Brain microvascular endothelial cell (primary cell): ENCODE measurements around the gene SERPINA4.

ENCODE experiments used
- DNase-seq: peaks from one replicate; pipeline ENCODE4 v3.0.0-alpha.2; 2020
- H3K27ac ChIP-seq: fragments of 250-450 bp; sonication (Bioruptor Pico); 2 replicates; pipeline ENCODE4 v1.5.1; 2020; ENCODE audit warnings: mild to moderate bottlenecking, moderate library complexity
- H3K27me3 ChIP-seq: fragments of 250-450 bp; sonication (Bioruptor Pico); replicated peaks from 2 replicates; pipeline ENCODE4 v1.5.1; 2020; ENCODE audit warnings: mild to moderate bottlenecking
- H3K36me3 ChIP-seq: fragments of 250-450 bp; sonication (Bioruptor Pico); replicated peaks from 2 replicates; pipeline ENCODE4 v1.5.1; 2020; ENCODE audit warnings: mild to moderate bottlenecking
- H3K4me3 ChIP-seq: 2 replicates; pipeline ENCODE4 v1.5.1; 2011; ENCODE audit warnings: low read depth, mild to moderate bottlenecking, control low read depth, low read length, moderate library complexity
- CTCF ChIP-seq: IDR thresholded peaks from 2 replicates; pipeline ENCODE4 v1.5.1; 2011; ENCODE audit warnings: low read depth, mild to moderate bottlenecking, moderate library complexity, low read length, control low read depth, inconsistent platforms; ENCODE audit errors: missing control alignments
- in situ Hi-C: cut with HindIII; loops from 2 replicates; pipeline ENCODE4 v1.10.0; 2017; ENCODE audit warnings: low sequenced_read_pairs, low pct_ligation_motif_present

Gene SERPINA4

GRCh38 chr14:94584591-94585280 lies 23.5 kb downstream of the SERPINA4 start:
- H3K4me3 ChIP-seq, result no peak overlapping the region
- in situ Hi-C loops, result no loop called here
- DNase-seq, result no peak

GRCh38 chr14:94586635-94587034 lies 25.4 kb downstream of the SERPINA4 start:
- DNase-seq, result no peak
- Histone ChIP-seq H3K27ac (no peak overlapping the region), H3K36me3 (no peaks in the 10 kb centered on the region), H3K27me3 (no peaks in the 10 kb centered on the region), H3K4me3 (no peak overlapping the region)
- in situ Hi-C loops, result no loop called here
- no peak for TF ChIP-seq CTCF

More at GRCh38 chr14:94584591-94585280, 23.5 kb downstream of the SERPINA4 start:
- no peaks in the 10 kb centered on the region for H3K36me3 ChIP-seq
- H3K27ac ChIP-seq, result no peak overlapping the region
- no peaks in the 10 kb centered on the region for H3K27me3 ChIP-seq
- TF ChIP-seq CTCF, result no peak

- H3K36me3 ChIP-seq, result no peaks in the 10 kb centered on the region
- no peak for DNase-seq
- in situ Hi-C loops, result no loop called here
- H3K27me3 ChIP-seq, result no peaks in the 10 kb centered on the region
- H3K4me3 ChIP-seq, result no peak overlapping the region
- H3K27ac ChIP-seq, result no peak overlapping the region
- no peak for TF ChIP-seq CTCF
Measured at GRCh38 chr14:94588311-94588710, 27.1 kb downstream of the SERPINA4 start.

- Histone ChIP-seq H3K36me3 (no peaks in the 10 kb centered on the region), H3K4me3 (no peak overlapping the region), H3K27me3 (no peaks in the 10 kb centered on the region), H3K27ac (no peak overlapping the region)
- DNase-seq, result no peak
- in situ Hi-C loops, result no loop called here
- TF ChIP-seq CTCF, result no peak
Measured at GRCh38 chr14:94591073-94591472, 29.8 kb downstream of the SERPINA4 start.

- no peak overlapping the region for H3K4me3 ChIP-seq
- no peak overlapping the region for H3K27ac ChIP-seq
- H3K36me3 ChIP-seq, result no peaks in the 10 kb centered on the region
- DNase-seq, result no peak
- in situ Hi-C loops, result no loop called here
- TF ChIP-seq CTCF, result peak; percentile 5
- no peaks in the 10 kb centered on the region for H3K27me3 ChIP-seq
Measured at GRCh38 chr14:94591871-94592270, 30.6 kb downstream of the SERPINA4 start.

GRCh38 chr14:94592457-94592856 lies 31.2 kb downstream of the SERPINA4 start:
- Histone ChIP-seq H3K36me3 (no peaks in the 10 kb centered on the region), H3K27me3 (no peaks in the 10 kb centered on the region), H3K4me3 (no peak overlapping the region), H3K27ac (no peak overlapping the region)
- in situ Hi-C loops, result no loop called here
- no peak for TF ChIP-seq CTCF
- no peak for DNase-seq
